Panc1 (cell line): Measurements from ENCODE around the gene ZMAT5. TPM values are rescaled to one million over a fixed set of nuclear protein-coding genes. Genes with fewer than 3 reads are reported as not detected.

Source experiments
- ATAC-seq: fragments of 200-7000 bp; cut with Tn5 transposase; 2 replicates; pipeline ENCODE4 v1.9.1; 2020; ENCODE audit warnings: mild to moderate bottlenecking, moderate library complexity
- BruUV-seq: library from RNA; stranded (reverse); fragments of 400-500 nt; replicated peaks from 2 replicates; lab custom pipeline; 2021; lab: Mats Ljungman, UMichigan
- CTCF ChIA-PET: fragments of 300-600 bp; sonication (Branson Sonifier 250); formaldehyde crosslinking; loops from one replicate; lab custom pipeline; 2022; ENCODE audit warnings: antibody characterized with exemption; lab: Charles Lee
- POLR2A ChIA-PET: fragments of 300-600 bp; sonication (Branson Sonifier 250); formaldehyde crosslinking; loops from one replicate; lab custom pipeline; 2022; ENCODE audit warnings: antibody characterized with exemption; lab: Charles Lee
- DNase-seq: peaks from one replicate; pipeline ENCODE4 v3.0.0-alpha.2; 2010; ENCODE audit warnings: low read depth, low spot score
- H3K27ac ChIP-seq: 2 replicates; pipeline ENCODE4 v1.5.1; 2011; ENCODE audit warnings: mild to moderate bottlenecking, low read length, inconsistent platforms
- H3K27me3 ChIP-seq: fragments of 200-500 bp; sonication (Bioruptor generic); 2 replicates; pipeline ENCODE4 v1.6.0; 2014; ENCODE audit warnings: low read length, inconsistent platforms; ENCODE audit not compliant: control insufficient read depth, insufficient read depth
- H3K36me3 ChIP-seq: fragments of 200-500 bp; sonication (Bioruptor generic); 2 replicates; pipeline ENCODE4 v1.5.1; 2014; ENCODE audit warnings: inconsistent platforms, mild to moderate bottlenecking, low read length, moderate library complexity; ENCODE audit not compliant: control insufficient read depth, insufficient read depth
- H3K4me1 ChIP-seq: 2 replicates; pipeline ENCODE4 v1.5.1; 2011; ENCODE audit warnings: inconsistent platforms, mild to moderate bottlenecking, low read length, moderate library complexity; ENCODE audit not compliant: control insufficient read depth, insufficient read depth
- H3K4me3 ChIP-seq, 2 experiments: 2 replicates each; pipeline ENCODE4 v1.5.1; 2011 to 2012; ENCODE audit warnings: low read depth in 2 of 2, low read length in 2 of 2, mild to moderate bottlenecking in 2 of 2, inconsistent platforms in 1 of 2, moderate library complexity in 1 of 2
- H3K9me3 ChIP-seq: fragments of 200-500 bp; sonication (Bioruptor generic); 2 replicates; pipeline ENCODE4 v1.5.1; 2014; ENCODE audit warnings: low read depth, mild to moderate bottlenecking, inconsistent platforms, low read length, moderate library complexity; ENCODE audit not compliant: control insufficient read depth, insufficient read depth
- CTCF ChIP-seq: fragments of 450-650 bp; IDR thresholded peaks from 2 replicates; pipeline ENCODE4 v1.5.1; 2017; ENCODE audit warnings: mild to moderate bottlenecking
- POLR2AphosphoS5 ChIP-seq: IDR thresholded peaks from 2 replicates; pipeline ENCODE4 v1.6.1; 2012; ENCODE audit warnings: mild to moderate bottlenecking, low read depth, low read length, moderate library complexity
- REST ChIP-seq, 2 experiments: IDR thresholded peaks; 2 replicates each; pipeline ENCODE4 v1.6.1; 2011 to 2012; ENCODE audit warnings: low read depth in 2 of 2, control low read depth in 1 of 2, low read length in 1 of 2, mild to moderate bottlenecking in 1 of 2, moderate library complexity in 1 of 2; ENCODE audit not compliant: insufficient read depth in 1 of 2
- SIN3A ChIP-seq: IDR thresholded peaks from 2 replicates; pipeline ENCODE4 v1.6.1; 2012; ENCODE audit warnings: low read depth, mild to moderate bottlenecking, low read length, moderate library complexity, borderline replicate concordance; ENCODE audit not compliant: insufficient read depth
- TCF7L2 ChIP-seq: IDR thresholded peaks from 2 replicates; pipeline ENCODE4 v1.6.1; 2011; ENCODE audit warnings: mild to moderate bottlenecking, low read depth, low read length, inconsistent platforms
- in situ Hi-C: cut with HindIII; loops from 2 replicates; pipeline ENCODE4 v1.10.0; 2016; ENCODE audit warnings: low sequenced_read_pairs, low pct_unique_long_range_greater_than_20kb
- intact Hi-C: fragments of 100-400 bp; cut with micrococcal nuclease; formaldehyde crosslinking; loops from one replicate; pipeline ENCODE4 v1.10.0; 2022; ENCODE audit not compliant: unreplicated experiment
- total RNA-seq: library from RNA; stranded (reverse); gene quantifications from one replicate; pipeline ENCODE4 v1.2.1, GENCODE V29; 2021; ENCODE audit not compliant: unreplicated experiment

Gene ZMAT5
- total RNA-seq, 1 experiment from 2014 or later, result 22.4 TPM

- POLR2A ChIA-PET, result no interaction called here
- intact Hi-C loops, result no loop called here
- no peaks in the 10 kb centered on the region for H3K9me3 ChIP-seq
- BruUV-seq, result no TSS peak
- no peak for TF ChIP-seq CTCF
- TF ChIP-seq REST (IDR thresholded peaks at IDR 0.05; ENCODE audit: insufficient read depth in 1 of 2, low read depth in 2 of 2, low read length in 1 of 2), result no peak
- TF ChIP-seq TCF7L2, result no peak
- no peak for TF ChIP-seq SIN3A
- no peak for TF ChIP-seq POLR2AphosphoS5
- CTCF ChIA-PET, result no interaction called here
- no peak overlapping the region for H3K4me3 ChIP-seq
- in situ Hi-C loops, result no loop called here
- H3K36me3 ChIP-seq, result no peaks in the 10 kb centered on the region
- H3K27ac ChIP-seq, result no peak overlapping the region
- H3K4me1 ChIP-seq, result no peaks in the 10 kb centered on the region
- no peaks in the 10 kb centered on the region for H3K27me3 ChIP-seq
- ATAC-seq (no peak), DNase-seq (no peak)
Measured at GRCh38 chr22:29750559-29751538, 16.0 kb downstream of the ZMAT5 start.

- H3K36me3 ChIP-seq, result no peaks in the 10 kb centered on the region
- H3K4me3 ChIP-seq, result no peak overlapping the region
- no peaks in the 10 kb centered on the region for H3K4me1 ChIP-seq
- in situ Hi-C loops, result no loop called here
- H3K9me3 ChIP-seq, result no peaks in the 10 kb centered on the region
- BruUV-seq, result no TSS peak
- H3K27me3 ChIP-seq, result no peaks in the 10 kb centered on the region
- ChIA-PET POLR2A (no interaction called here), CTCF (no interaction called here)
- no peak for ATAC-seq
- H3K27ac ChIP-seq, result no peak overlapping the region
- DNase-seq, result no peak
- TF ChIP-seq CTCF (no peak), REST (IDR thresholded peaks at IDR 0.05; ENCODE audit: insufficient read depth in 1 of 2, low read depth in 2 of 2, low read length in 1 of 2) (no peak), TCF7L2 (no peak), POLR2AphosphoS5 (no peak), SIN3A (no peak)
- intact Hi-C loops, result no loop called here
Measured at GRCh38 chr22:29750029-29750428, 16.8 kb downstream of the ZMAT5 start.
